ENCODE data around the gene HSPD1. TPM values are rescaled to one million over a fixed set of nuclear protein-coding genes. Genes with fewer than 3 reads are reported as not detected.
A peak's percentile ranks its signal among the peaks of the same experiment; 100 is the strongest.

HSPD1 gene
- total and polyA plus RNA-seq, 12 donors, result 220 to 7,464 (median 577) TPM

GRCh38 chr2:197502685-197503084 lies 3.0 kb upstream of the HSPD1 start:
- Histone ChIP-seq H3K4me1 (replicated peaks in 1 of 2) (peaks cover 25 to 45% of the 10 kb centered on the region in 2 donors), H3K27me3 (no peaks in the 10 kb centered on the region), H3K36me3 (replicated peaks in 1 of 2) (peaks cover 0 to 26% of the 10 kb centered on the region in 2 donors), H3K4me3 (peak overlapping the region in 1 of 4 donors; percentile 68), H3K27ac (peak overlapping the region in 4 of 5 donors; percentile 56 to 99 (median 87)), H3K9me3 (replicated peaks in 1 of 3) (no peaks in the 10 kb centered on the region)
- TF ChIP-seq CTCF (IDR thresholded peaks at IDR 0.05), result no peak
- no peak for TF ChIP-seq POLR2A (IDR thresholded peaks at IDR 0.05)
- intact Hi-C loops (cut with DNase I), result no loop called here
- WGBS, 4 donors, result 51 to 73% (median 58%) methylated on average over 4 of the region's 4 CpGs
- DNase-seq, result no peak

GRCh38 chr2:197502201-197502600 lies 2.6 kb upstream of the HSPD1 start:
- Histone ChIP-seq H3K27ac (peak overlapping the region in 4 of 5 donors; percentile 56 to 99 (median 87)), H3K9me3 (replicated peaks in 1 of 3) (no peaks in the 10 kb centered on the region), H3K4me3 (peak overlapping the region in 1 of 4 donors; percentile 68), H3K4me1 (replicated peaks in 1 of 2) (peaks cover 25 to 50% of the 10 kb centered on the region in 2 donors), H3K36me3 (replicated peaks in 1 of 2) (peaks cover 0 to 26% of the 10 kb centered on the region in 2 donors), H3K27me3 (no peaks in the 10 kb centered on the region)
- TF ChIP-seq POLR2A (IDR thresholded peaks at IDR 0.05), result no peak
- no peak for TF ChIP-seq CTCF (IDR thresholded peaks at IDR 0.05)
- intact Hi-C loops (cut with DNase I), result no loop called here
- WGBS, 4 donors, result 30 to 38% (median 36%) methylated on average over 4 of the region's 4 CpGs
- no peak for DNase-seq

GRCh38 chr2:197500503-197501131 lies 977 bp upstream of the HSPD1 start:
- peak overlapping the region; percentile 78 to 99 (median 96) for H3K27ac ChIP-seq
- H3K9me3 ChIP-seq (replicated peaks in 1 of 3), result no peaks in the 10 kb centered on the region
- peak overlapping the region; percentile 22 to 68 (median 50) for H3K4me3 ChIP-seq
- intact Hi-C loops (cut with DNase I), result no loop called here
- no peaks in the 10 kb centered on the region for H3K27me3 ChIP-seq
- H3K36me3 ChIP-seq (replicated peaks in 1 of 2), result peaks cover 0 to 41% of the 10 kb centered on the region in 2 donors
- no peak for DNase-seq
- no peak for TF ChIP-seq POLR2A (IDR thresholded peaks at IDR 0.05)
- TF ChIP-seq CTCF (IDR thresholded peaks at IDR 0.05), result no peak
- 0% methylated on average over 19 to 30 of the region's 30 CpGs for WGBS, 4 donors
- H3K4me1 ChIP-seq (replicated peaks in 1 of 2), result peaks cover 32 to 65% of the 10 kb centered on the region in 2 donors

- DNase-seq, result peak; percentile 70 to 92 (median 80)
- no peaks in the 10 kb centered on the region for H3K9me3 ChIP-seq (replicated peaks in 1 of 3)
- intact Hi-C loops (cut with DNase I), result no loop called here
- TF ChIP-seq CTCF (IDR thresholded peaks at IDR 0.05) (no peak), POLR2A (IDR thresholded peaks at IDR 0.05) (peak; percentile 56 to 75)
- 0 to 1% (median 0%) methylated on average over 24 to 46 of the region's 46 CpGs for WGBS, 4 donors
- peaks cover 0 to 46% of the 10 kb centered on the region in 2 donors for H3K36me3 ChIP-seq (replicated peaks in 1 of 2)
- H3K27ac ChIP-seq, result peak overlapping the region; percentile 87 to 99 (median 96)
- no peaks in the 10 kb centered on the region for H3K27me3 ChIP-seq
- H3K4me1 ChIP-seq (replicated peaks in 1 of 2), result peaks cover 32 to 71% of the 10 kb centered on the region in 2 donors
- H3K4me3 ChIP-seq, result peak overlapping the region; percentile 13 to 76 (median 71)
Observed at GRCh38 chr2:197498937-197499593, 575 bp downstream of the HSPD1 start.
